ENCODE results near the gene TMEM62.
"Not testable (repeated sequence)": the region's sequence is repeated elsewhere in the genome, so short reads cannot be mapped to it uniquely, and the experiment has no call there.

The TMEM62 gene

GRCh38 chr15:43121863-43122262, 11.5 kb upstream of the TMEM62 start:
- no peak for DNase-seq (ENCODE audit: low read depth in 3 of 3)

- no peak for DNase-seq (ENCODE audit: low read depth in 3 of 3)
Observed at GRCh38 chr15:43125100-43125661, 8.2 kb upstream of the TMEM62 start.

GRCh38 chr15:43126356-43126755, 7.0 kb upstream of the TMEM62 start:
- DNase-seq (ENCODE audit: low read depth in 3 of 3) = no peak

GRCh38 chr15:43127752-43128151, 5.6 kb upstream of the TMEM62 start:
- no peak for DNase-seq (ENCODE audit: low read depth in 3 of 3)

- not testable (repeated sequence) for DNase-seq (ENCODE audit: low read depth in 3 of 3)
Observed at GRCh38 chr15:43128174-43128979, 5.0 kb upstream of the TMEM62 start.

- DNase-seq (ENCODE audit: low read depth in 3 of 3) = no peak
Observed at GRCh38 chr15:43128980-43129335, 4.4 kb upstream of the TMEM62 start.

- no peak for DNase-seq (ENCODE audit: low read depth in 3 of 3)
Observed at GRCh38 chr15:43132830-43133429, 456 bp upstream of the TMEM62 start.

GRCh38 chr15:43134157-43134635, 810 bp downstream of the TMEM62 start:
- no peak for DNase-seq (ENCODE audit: low read depth in 3 of 3)

GRCh38 chr15:43135351-43135750, 2.0 kb downstream of the TMEM62 start:
- no peak for DNase-seq (ENCODE audit: low read depth in 3 of 3)

- no peak for DNase-seq (ENCODE audit: low read depth in 3 of 3)
Observed at GRCh38 chr15:43143203-43143941, 10.0 kb downstream of the TMEM62 start.

GRCh38 chr15:43144512-43144911, 11.1 kb downstream of the TMEM62 start:
- no peak for DNase-seq (ENCODE audit: low read depth in 3 of 3)

GRCh38 chr15:43146184-43146583, 12.8 kb downstream of the TMEM62 start:
- DNase-seq (ENCODE audit: low read depth in 3 of 3) = no peak

- DNase-seq (ENCODE audit: low read depth in 3 of 3) = no peak
Observed at GRCh38 chr15:43150191-43150929, 17.0 kb downstream of the TMEM62 start.

GRCh38 chr15:43151688-43152087, 18.3 kb downstream of the TMEM62 start:
- no peak for DNase-seq (ENCODE audit: low read depth in 3 of 3)

- no peak for DNase-seq (ENCODE audit: low read depth in 3 of 3)
Observed at GRCh38 chr15:43153269-43153668, 19.9 kb downstream of the TMEM62 start.

- no peak for DNase-seq (ENCODE audit: low read depth in 3 of 3)
Observed at GRCh38 chr15:43165801-43166325, 32.5 kb downstream of the TMEM62 start.

GRCh38 chr15:43167261-43167660, 33.9 kb downstream of the TMEM62 start:
- DNase-seq (ENCODE audit: low read depth in 3 of 3) = not testable (repeated sequence)

GRCh38 chr15:43168192-43169107, 35.1 kb downstream of the TMEM62 start:
- DNase-seq (ENCODE audit: low read depth in 3 of 3) = no peak

GRCh38 chr15:43169888-43170287, 36.5 kb downstream of the TMEM62 start:
- DNase-seq (ENCODE audit: low read depth in 3 of 3) = no peak

GRCh38 chr15:43175656-43176309, 42.4 kb downstream of the TMEM62 start:
- DNase-seq (ENCODE audit: low read depth in 3 of 3) = not testable (repeated sequence)
